ENCODE measurements around the gene CCDC83. TPM values are rescaled to one million over a fixed set of nuclear protein-coding genes. Genes with fewer than 3 reads are reported as not detected.
"Not testable (repeated sequence)": the region's sequence is repeated elsewhere in the genome, so short reads cannot be mapped to it uniquely, and the experiment has no call there.

The CCDC83 gene
- polyA plus RNA-seq, 1 donor = not detected

DNA sequence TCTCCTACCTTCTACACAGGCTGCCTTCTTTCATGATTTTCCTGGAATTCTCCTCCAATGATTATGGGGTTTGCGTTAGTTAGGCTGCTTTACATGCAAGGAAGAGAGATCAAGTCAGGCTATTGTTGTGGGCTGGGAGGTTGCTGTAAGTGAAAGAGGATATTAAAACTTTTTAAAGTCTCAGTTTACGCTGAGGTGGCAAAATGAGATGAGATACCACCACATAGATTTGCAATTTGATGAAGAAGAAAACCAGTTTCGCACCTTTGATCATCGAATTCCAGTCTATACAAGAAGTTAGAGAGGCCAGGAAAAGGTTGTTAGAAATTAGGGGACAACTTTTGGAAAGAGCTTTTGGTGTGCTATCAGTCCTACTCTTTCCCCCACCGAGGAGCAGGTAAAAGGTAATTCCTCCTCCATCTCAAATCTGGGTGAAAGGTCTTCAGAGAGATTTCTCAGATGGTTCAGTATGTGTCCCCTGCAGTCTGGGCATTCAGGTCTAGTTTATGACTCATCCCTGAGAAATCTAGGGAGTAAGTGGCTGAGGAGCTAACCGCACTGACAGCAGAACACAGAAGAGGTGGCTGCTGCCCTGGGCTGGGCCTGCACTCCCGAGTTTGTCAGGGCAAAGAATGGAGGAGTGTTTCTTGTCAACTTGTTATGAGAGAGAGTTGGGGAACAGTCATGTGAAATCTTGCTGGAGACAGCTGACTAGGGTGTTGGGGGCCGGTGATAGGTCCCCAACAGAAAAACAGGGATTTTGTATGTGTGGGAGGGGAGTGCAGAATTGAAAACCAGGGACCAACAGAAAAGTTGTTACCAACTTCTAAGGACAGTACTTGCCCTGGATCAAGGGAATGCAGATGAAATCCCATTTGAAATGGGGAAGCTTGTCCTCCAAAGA lies 34.7 kb downstream of the CCDC83 start:
- DNase-seq = no peak

DNA sequence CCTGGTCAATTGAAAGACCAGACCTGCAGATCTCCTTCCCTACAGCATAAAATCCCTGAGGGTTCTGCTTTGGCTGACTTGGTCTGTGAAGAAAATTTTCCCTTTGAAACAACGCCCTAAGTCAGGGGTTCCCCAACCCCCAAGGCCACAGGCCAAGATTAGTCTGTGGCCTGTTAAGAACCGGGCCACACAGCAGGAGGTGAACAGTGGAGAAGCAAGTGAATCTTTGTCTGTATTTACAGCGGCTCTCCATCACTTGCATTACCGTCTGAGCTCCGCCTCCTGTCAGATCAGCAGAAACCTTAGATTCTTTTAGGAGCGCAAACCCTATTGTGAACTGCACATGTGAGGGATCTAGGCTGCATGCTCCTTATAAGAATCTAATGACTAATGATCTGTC lies 38.2 kb downstream of the CCDC83 start:
- DNase-seq = peak; percentile 6

DNA sequence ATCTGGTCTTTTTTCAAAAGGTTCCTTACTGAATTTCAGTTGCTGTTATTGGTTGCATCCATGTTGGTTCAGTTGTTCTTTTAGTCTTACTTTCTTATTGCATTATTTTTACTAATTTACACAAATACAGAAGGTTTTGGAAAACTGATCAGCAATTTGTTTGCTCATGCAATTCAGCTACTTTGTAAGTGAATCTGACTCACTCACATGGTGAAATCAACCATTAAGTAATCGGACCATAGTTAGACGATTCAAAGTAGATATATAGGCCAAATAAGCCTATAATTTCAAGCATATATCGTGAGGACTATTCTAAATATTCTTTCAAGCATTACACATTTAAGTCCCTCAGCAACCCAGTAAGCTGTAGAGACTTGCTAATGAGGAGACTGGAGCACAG lies 41.7 kb downstream of the CCDC83 start:
- no peak for DNase-seq

DNA sequence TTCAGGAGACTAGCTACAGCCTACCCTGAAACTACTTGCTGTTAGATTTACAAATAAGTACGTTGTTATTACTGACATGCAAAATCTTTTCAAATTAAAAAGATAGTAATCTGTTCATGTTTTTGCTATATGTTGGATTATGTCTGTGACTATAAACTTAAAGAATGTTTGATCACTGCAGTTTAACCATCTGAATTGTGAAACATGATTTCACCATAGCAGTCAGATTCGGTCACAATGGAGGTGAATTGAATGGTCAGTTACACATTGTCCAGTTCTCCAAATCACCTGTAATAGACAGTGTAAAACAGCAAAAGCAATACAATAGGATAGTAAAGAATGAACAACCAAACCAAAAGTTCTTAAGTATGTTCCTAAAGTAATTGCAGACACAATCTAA lies 43.3 kb downstream of the CCDC83 start:
- no peak for DNase-seq

DNA sequence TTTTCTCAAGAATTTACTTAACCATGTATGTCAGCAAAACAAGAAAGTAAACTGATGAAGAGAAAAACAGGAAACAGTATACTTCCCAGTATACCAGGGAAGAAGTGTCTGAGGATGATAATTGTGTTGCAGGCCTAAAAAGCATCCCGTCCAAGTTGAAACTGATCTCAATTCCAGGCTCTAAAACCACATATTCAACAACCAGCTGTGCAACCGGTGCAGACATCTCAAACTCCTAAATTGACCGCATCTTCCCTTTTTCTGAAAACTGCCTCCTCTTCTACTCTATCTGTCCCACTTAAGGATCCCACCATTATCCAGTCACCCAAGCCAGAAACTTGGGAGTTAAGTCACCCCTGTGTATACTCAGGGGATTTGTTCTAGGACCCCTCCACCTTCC lies 47.2 kb downstream of the CCDC83 start:
- no peak for DNase-seq

DNA sequence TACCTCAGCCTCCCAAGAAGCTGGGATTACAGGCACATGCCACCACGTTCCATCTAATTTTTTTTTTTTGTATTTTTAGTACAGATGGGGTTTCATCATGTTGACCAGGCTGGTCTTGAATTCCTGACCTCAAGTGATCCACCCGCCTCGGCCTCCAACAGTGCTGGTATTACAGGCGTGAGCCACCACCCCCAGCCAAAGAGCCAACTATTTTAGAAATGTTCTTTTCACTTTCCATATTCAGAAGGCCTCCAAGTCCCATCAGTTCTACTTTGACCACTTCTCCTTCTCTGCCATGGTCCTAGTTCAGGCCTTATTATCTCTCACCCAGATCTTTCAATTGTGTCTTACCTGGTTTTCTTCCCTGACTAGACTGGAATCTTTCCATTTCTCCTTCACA lies 48.2 kb downstream of the CCDC83 start:
- no peak for DNase-seq

DNA sequence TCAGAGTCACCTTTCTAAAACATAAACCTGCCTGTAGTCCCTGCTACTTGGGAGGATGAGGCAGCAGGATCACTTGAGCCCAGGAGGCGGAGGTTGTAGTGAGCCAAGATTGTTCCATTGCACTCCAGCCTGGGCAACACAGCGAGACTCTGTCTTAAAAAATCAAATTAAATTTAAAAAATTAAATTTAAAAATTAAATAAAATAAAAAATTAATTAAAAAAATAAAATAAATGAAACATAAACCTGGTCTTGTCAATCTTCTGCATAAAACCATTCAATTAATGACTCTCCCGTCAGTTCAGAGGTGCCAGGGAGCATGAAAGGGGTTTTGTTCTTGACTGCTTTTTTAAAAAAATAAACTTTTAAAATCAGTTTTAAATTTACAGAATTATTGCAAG lies 48.6 kb downstream of the CCDC83 start:
- DNase-seq = no peak

DNA sequence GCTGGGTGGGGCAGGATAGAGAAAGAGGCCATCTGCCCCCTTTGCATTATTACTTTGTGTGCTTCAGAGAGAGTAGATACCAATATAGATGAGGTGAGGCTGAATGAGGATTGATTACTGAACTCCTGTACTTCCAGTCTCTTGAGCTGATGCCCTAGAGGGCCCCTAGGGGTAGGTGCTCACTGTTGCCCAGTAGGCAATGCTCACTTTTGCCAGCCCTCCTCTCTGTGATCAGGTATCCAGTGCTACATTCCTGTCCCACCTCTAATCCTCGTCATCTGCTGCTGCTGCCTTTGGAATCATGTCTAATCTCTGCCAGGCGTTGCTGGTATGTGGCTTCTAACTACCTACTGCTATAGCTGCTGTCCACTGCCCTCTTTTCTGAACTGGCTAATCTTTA lies 57.2 kb downstream of the CCDC83 start:
- no peak for DNase-seq

DNA sequence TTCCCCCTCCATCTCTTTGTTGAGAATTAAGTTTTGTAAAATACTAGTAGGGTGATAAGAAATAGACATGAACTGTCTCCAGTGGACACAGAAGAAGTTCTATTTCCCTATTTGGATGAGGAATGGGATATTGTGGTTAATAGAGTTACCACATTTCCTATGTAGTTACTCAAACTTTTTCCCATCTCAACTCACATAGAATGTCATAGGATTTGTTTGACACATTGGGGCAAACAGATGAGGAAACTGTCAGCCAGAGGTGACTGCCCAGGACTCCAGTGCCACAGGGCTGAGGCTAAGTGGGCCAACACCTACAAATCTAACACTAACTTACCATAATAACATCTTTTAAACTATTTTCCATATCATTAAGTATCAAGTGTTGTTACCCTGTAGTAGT lies 58.3 kb downstream of the CCDC83 start:
- DNase-seq = no peak

DNA sequence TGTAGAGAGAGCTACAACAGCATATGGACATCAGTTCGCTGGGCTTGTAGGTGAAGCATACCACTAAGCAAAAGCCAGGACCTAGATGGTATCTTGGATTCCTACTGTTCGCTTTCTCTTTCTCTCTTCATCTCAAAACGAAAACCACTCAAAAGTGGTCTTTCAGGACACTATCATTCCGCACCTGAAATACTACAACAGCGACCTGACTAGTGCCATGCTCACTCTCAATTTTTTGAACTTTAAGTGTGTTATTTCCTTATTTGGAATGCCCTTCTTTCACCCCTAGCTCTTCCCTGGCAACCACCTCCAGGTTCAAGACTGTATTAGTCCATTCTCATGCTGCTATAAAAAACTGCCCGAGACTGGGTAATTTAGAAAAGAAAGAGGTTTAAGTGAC lies 59.2 kb downstream of the CCDC83 start:
- DNase-seq = no peak

DNA sequence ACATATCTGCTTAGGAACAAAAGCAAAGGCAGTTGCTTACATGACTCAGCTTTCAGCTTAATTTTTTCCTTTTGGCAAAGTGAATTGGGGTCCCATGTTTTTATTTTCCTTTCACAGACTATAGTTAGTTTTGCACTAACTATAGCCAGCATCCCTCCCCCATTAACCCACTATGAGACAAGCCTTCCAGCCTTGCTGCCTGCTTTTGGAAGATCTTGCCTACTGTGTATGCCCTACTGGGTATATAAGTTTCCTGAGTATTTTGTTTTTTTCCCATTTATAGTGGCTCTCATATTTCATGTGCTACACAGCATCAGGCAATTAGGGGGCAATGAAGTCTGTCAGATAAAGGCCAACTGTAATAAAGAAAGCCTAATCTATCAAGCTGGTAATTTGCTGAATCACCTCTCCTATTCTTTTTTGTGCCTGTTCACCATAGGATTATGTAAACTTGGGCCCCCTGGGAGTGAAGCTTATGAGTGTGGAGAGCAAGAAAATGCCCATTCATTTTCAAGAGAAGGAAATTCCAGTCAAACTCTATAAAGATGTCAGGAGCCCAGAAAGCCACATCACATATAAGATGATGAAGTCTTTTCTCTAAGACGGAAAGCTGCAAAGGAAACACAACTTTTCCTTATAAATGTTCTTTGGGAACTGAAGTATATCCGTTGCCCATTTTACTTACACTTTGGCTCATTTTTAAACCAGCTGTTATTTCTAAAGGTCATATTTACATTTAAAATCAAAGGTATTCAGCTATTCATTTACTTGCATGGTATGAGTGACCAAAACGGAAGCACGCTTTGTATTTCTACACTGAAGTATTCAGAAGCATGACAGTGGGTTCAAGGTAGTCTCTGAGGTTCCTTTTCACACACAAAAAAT lies 64.0 kb downstream of the CCDC83 start:
- no peak for DNase-seq

DNA sequence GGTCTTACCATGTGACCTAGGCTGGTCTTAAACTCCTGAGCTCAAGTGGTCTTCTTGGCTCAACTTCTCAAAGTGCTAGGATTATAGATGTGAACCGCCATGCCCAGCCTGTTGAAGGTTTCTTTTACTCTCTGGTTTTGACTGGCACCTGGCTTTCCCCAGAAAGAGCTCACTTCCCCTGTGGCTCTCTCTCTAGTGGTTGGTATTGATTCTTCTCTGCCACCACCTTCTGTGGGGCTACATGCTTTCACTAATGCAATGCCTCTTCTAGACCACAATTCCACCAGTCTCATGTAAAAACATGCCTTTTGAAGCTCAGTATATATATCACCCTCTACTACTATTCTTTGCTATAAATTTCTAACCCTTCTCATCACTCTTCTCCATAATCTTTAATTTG lies 67.2 kb downstream of the CCDC83 start:
- no peak for DNase-seq

DNA sequence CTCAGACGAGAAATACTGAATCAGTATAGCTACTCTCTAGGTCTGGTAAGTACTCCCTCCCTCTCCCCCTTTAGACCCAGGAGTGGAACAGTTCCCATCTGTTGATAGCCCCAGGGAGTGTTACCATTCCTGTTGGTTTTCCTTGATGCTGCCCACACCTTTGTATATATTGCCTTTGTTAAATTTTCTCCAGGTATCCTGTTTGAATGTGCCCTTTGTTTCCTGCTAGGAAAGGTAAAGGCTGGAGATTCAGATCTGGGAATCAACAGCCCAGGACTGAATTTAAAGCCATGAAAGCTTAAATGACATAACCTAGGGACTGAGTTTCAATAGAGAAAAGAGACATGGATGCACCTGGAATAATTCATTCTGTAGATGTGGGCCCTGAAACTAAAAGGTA lies 68.3 kb downstream of the CCDC83 start:
- DNase-seq = no peak

DNA sequence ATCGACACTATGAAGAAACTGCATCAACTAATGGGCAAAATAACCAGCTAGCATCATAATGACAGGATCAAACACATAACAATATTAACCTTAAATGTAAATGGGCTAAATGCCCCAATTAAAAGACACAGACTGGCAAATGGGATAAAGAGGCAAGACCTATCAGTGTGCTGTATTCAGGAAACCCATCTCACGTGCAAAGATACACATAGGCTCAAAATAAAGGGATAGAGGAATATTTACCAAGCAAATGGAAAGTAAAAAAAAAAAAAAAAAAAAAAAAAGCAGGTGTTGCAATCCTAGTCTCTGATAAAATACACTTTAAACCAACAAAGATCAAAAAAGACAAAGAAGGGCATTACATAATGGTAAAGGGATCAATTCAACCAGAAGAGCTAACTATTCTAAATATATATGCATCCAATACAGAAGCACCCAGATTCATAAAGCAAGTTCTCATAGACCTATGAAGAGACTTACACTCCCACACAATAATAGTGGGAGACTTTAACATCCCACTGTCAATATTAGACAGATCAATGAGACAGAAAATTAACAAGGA lies 71.6 kb downstream of the CCDC83 start:
- DNase-seq = not testable (repeated sequence)

DNA sequence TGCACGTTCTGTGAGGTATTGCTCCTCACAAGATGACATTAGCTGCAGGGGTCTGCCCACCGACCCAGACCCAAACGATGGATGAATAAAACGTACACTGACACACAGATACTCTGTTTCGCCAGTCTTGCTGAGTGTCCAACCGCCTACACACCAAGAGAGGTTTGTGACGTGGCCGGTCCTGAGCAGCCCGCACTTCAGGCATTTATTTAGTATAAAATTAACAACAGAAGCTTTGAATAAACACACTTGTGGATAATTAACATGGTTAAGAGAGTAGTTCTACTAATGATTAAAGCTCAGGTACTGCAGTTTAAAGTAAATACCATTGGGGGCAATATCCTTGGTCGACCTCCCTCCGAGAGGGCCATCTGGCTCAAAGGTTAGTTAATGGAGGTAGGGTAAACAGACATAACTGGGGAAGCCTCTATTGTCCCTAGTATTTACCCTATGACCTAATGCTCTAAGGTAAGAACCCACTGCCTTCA lies 75.7 kb downstream of the CCDC83 start:
- no peak for DNase-seq

DNA sequence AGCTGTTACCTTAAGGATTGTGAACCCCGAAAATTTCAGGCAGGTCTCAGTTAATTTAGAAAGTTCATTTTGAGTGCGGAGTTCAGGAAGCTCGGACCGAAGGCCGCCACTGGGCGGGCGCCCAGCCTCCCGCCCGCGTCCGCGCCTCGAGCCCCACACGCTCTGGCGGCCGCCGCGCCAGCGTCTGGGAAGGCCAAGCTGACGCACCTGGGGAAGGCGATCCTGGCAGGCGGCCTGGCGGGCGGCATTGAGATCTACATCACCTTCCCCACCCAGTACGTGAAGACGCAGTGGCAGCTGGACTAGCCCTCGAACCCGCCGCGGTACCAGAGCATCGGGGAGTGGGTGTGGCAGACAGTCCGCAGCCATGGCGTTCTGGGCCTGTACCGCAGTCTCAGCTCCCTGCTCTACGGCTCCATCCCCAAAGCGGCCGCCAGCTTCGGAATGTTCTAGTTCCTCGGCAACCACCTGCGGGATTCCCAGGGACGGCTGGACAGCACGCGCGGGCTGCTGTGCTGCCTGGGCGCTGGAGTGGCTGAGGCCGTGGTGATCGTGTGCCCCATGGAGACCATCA lies 79.5 kb downstream of the CCDC83 start:
- no peak for DNase-seq

DNA sequence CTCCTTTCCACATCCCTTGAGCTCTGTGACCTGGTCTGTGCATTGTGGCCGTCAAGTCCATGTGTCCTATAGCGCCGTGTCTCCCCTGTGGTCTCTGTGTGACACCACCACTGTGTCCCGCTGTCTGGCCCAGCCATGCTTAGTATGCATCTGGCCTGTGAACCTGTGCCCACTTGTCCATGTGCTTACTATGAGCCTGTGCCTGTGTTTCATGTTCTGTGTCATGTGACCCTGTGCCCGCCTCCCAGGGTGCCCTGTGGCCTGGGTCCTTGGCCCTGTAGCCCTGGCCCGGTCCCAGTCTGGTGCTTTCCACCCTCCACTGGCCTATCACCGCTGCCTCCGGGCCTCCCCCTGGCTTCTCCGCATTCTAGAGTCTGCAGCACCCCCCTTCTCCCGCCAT lies 80.6 kb downstream of the CCDC83 start:
- DNase-seq = no peak

DNA sequence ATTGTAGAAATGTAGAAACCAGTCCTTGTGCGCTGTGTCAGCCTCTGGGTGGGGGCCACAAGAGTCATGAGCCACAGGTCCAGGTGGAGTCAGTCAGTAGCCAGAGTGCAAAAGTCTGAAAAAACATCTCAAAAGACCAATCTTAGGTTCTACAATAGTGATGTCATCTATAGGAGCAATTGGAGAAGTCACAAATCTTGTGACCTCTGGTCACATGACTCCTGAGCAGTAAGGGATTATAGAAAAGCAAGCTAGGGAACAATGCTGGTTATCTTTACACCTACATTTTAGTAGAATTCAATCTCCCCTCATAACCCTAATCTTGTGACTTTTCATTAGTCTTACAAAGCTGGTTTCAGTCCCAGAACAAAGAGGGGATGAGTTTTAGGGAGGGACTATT lies 82.7 kb downstream of the CCDC83 start:
- no peak for DNase-seq

DNA sequence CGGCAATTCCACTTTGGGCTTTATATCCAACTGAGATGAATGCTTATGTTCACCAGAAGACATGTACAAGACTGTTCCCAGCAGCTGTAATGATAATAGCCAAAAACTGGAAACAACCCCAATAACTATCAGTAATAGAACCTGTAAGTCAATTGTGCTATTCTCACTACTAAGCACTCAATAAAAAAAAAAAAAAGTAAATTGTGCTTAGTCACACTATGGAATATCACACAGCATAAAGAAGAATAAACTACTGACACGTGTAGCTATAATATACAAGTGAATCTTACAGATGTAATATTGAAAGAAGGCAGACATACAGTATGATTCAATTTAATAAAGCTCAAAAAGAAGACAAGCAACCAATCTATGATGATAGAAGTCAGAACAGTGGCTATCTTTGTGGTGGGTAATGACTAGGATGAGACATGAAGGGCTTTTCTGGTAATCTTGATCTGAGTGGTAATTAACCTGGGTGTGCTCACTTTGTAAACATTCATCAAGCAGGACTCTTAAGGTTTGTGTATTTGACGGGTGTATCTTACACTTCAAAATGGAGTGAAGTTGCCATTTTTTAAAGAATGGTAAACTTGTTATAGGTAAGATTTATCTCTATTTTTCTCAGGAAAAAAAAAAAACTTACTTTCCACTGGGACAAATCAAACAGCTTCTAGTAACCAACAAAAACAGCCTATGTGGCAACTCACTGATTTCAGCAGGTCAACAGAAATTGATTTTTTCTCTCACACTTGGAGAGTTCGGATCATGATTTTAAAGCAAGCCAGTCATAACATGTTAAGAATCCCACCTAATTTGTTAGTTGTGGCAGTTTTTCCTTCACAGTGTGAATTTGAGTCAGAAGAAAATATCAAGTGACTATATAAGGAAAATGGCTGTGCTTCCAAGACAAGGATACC lies 84.2 kb downstream of the CCDC83 start:
- no peak for DNase-seq

DNA sequence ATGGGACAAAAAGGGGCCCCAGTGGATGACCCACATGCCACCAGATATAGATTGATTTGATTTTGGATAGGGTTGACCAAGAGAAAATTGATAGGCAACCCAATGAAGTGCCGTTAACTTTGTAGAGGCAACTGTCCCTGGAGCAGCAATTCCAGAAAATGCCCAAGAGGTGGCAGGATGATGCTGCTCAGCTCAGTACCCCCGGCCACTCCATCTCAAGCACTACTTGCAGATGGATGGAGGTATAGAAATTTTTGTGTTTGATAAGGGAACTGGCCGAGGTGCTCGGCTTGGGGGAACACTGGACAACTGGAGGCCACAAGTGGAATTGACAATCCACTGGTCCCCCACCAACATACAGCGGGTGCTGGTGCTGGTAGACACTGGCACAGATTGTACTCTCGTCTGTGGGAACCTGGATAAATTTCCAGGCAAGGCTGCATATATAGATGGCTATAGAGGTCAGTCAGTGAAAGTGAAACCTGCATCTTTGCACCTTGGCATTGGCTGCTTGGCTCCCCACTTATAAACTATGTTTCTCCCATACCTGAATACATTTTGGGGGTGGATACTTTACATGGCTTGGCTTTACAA lies 86.3 kb downstream of the CCDC83 start:
- DNase-seq = peak; percentile 36

DNA sequence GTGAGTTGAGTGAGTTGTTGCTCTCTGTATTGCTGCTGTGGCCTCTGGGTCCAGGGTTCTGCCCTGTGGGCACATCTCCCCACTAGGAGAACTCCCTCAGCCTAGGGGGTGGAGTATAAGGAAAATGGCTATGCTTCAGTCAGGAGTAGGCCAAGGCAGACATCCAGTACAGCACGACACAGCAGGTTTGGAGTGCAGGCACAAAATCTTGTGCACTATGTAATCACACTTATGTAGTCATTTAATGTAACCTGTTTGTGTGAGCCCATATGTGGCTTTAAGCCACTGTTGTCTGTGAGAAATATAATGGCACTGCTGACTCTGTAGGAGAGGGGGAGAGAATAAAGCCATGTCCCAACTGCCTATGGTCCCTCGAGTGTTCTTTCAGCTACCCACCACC lies 90.1 kb downstream of the CCDC83 start:
- DNase-seq = no peak
